HCT116 (cell line): ENCODE results near the gene IBA57. TPM values are rescaled to one million over a fixed set of nuclear protein-coding genes. Genes with fewer than 3 reads are reported as not detected.

Experiments used
- ATAC-seq: fragments of 200-7000 bp; cut with Tn5 transposase; 2 replicates; pipeline ENCODE4 v1.9.1; 2020; ENCODE audit warnings: mild to moderate bottlenecking, moderate library complexity
- BruUV-seq: library from RNA; stranded (reverse); fragments of 400-500 nt; replicated peaks from 2 replicates; lab custom pipeline; 2021; lab: Mats Ljungman, UMichigan
- CTCF ChIA-PET: fragments of 300-600 bp; sonication (Branson Sonifier 250); formaldehyde crosslinking; loops from one replicate; lab custom pipeline; 2021; ENCODE audit warnings: antibody characterized with exemption; lab: Charles Lee
- POLR2A ChIA-PET: fragments of 300-600, 350-600 bp; sonication (Branson Sonifier 250); formaldehyde crosslinking; loops from one replicate; lab custom pipeline; 2021; ENCODE audit warnings: antibody characterized with exemption; lab: Charles Lee
- RAD21 ChIA-PET, 2 experiments: fragments of 300-600 bp; sonication (Branson Sonifier 250); formaldehyde crosslinking; loops; one replicate each; lab custom pipeline; 2023; ENCODE audit warnings: low total read pairs in 2 of 2; ENCODE audit not compliant: uncharacterized antibody in 2 of 2, unreplicated experiment in 2 of 2, low non-redundant PET in 1 of 2; lab: Charles Lee
- DNase-seq: peaks from one replicate; pipeline ENCODE4 v3.0.0-alpha.2; 2010; ENCODE audit warnings: low read depth, low spot score
- H2AFZ ChIP-seq: fragments of 200-600 bp; shearing (Covaris generic), sonication (generic); 2 replicates; pipeline ENCODE4 v1.6.1; 2017; ENCODE audit warnings: low read depth, mixed run types, mixed read lengths, antibody characterized with exemption, low read length; ENCODE audit not compliant: poor library complexity, severe bottlenecking
- H3K27ac ChIP-seq: 2 replicates; pipeline ENCODE4 v1.5.1; 2012; ENCODE audit warnings: low read depth, low read length
- H3K27me3 ChIP-seq: fragments of 200-600 bp; sonication (generic); 2 replicates; pipeline ENCODE4 v1.6.1; 2016; ENCODE audit warnings: mixed run types, low read length, mixed read lengths; ENCODE audit not compliant: insufficient read depth
- H3K36me3 ChIP-seq, 2 experiments: fragments of 200-500 bp in 1 of 2; fragments of 200-600 bp in 1 of 2; sonication (Bioruptor generic) in 1 of 2; sonication (generic) in 1 of 2; 2 replicates each; pipeline versions ENCODE4 v1.5.1 to v1.6.1; 2014 to 2016; ENCODE audit warnings: low read length in 2 of 2, inconsistent platforms in 1 of 2, mixed read lengths in 1 of 2, mixed run types in 1 of 2; ENCODE audit not compliant: insufficient read depth in 2 of 2, control insufficient read depth in 1 of 2
- H3K4me1 ChIP-seq, 2 experiments: fragments of 200-600 bp in 1 of 2; sonication (generic) in 1 of 2; 2 replicates each; pipeline versions ENCODE4 v1.5.1 to v1.6.1; 2012 to 2017; ENCODE audit warnings: low read length in 2 of 2, inconsistent platforms in 1 of 2, mild to moderate bottlenecking in 1 of 2, mixed read lengths in 1 of 2, mixed run types in 1 of 2, moderate library complexity in 1 of 2; ENCODE audit not compliant: insufficient read depth in 2 of 2, control insufficient read depth in 1 of 2
- H3K4me2 ChIP-seq: fragments of 200-600 bp; sonication (generic); 2 replicates; pipeline ENCODE4 v1.6.1; 2017; ENCODE audit warnings: mixed run types, low read length, mixed read lengths
- H3K4me3 ChIP-seq, 2 experiments: fragments of 200-600 bp in 1 of 2; sonication (generic) in 1 of 2; replicated peaks in 1 of 2; 2 replicates each; pipeline ENCODE4 v1.5.1; 2011 to 2016; ENCODE audit warnings: low read length in 2 of 2, control low read depth in 1 of 2, low read depth in 1 of 2, mild to moderate bottlenecking in 1 of 2, mixed read lengths in 1 of 2, mixed run types in 1 of 2
- H3K79me2 ChIP-seq: fragments of 200-600 bp; sonication (generic); 2 replicates; pipeline ENCODE4 v1.6.1; 2017; ENCODE audit warnings: mild to moderate bottlenecking, mixed run types, low read length, moderate library complexity, mixed read lengths; ENCODE audit not compliant: insufficient read depth
- H3K9ac ChIP-seq: fragments of 200-600 bp; sonication (generic); 2 replicates; pipeline ENCODE4 v1.6.1; 2016; ENCODE audit warnings: low read length, mixed read lengths
- H3K9me2 ChIP-seq: fragments of 200-600 bp; sonication (generic), shearing (Covaris generic); 2 replicates; pipeline ENCODE4 v1.6.1; 2017; ENCODE audit warnings: mixed run types, mild to moderate bottlenecking, moderate library complexity; ENCODE audit not compliant: insufficient read depth
- H3K9me3 ChIP-seq, 2 experiments: fragments of 200-500 bp in 1 of 2; fragments of 200-600 bp in 1 of 2; sonication (Bioruptor generic) in 1 of 2; sonication (generic) in 1 of 2; 2 replicates each; pipeline ENCODE4 v1.6.1; 2014 to 2017; ENCODE audit warnings: low read length in 2 of 2, mixed read lengths in 2 of 2, inconsistent platforms in 1 of 2, low read depth in 1 of 2, mild to moderate bottlenecking in 1 of 2, mixed run types in 1 of 2, moderate library complexity in 1 of 2; ENCODE audit not compliant: control insufficient read depth in 1 of 2, insufficient read depth in 1 of 2
- H4K20me1 ChIP-seq: fragments of 200-600 bp; sonication (generic), shearing (Covaris generic); 2 replicates; pipeline ENCODE4 v1.6.1; 2017; ENCODE audit warnings: mixed run types, mild to moderate bottlenecking, moderate library complexity; ENCODE audit not compliant: insufficient read depth
- ATF3 ChIP-seq: IDR thresholded peaks from 2 replicates; pipeline ENCODE4 v1.6.1; 2012
- CTCF ChIP-seq, 3 experiments: fragments of 200-600 bp in 1 of 3; sonication (generic) in 1 of 3; IDR thresholded peaks in 2 of 3; conservative IDR thresholded peaks in 1 of 3; 2 replicates each; pipeline ENCODE4 v1.5.1; 2012 to 2017; ENCODE audit warnings: low read depth in 2 of 3, low read length in 2 of 3, antibody characterized with exemption in 1 of 3, borderline replicate concordance in 1 of 3, control low read depth in 1 of 3, mild to moderate bottlenecking in 1 of 3, mixed read lengths in 1 of 3, mixed run types in 1 of 3, moderate library complexity in 1 of 3; ENCODE audit not compliant: insufficient read depth in 1 of 3
- EZH2 ChIP-seq: fragments of 200-600 bp; sonication (generic); IDR thresholded peaks from 2 replicates; pipeline ENCODE4 v1.6.1; 2017; ENCODE audit warnings: antibody characterized with exemption, mixed run types
- JUND ChIP-seq: IDR thresholded peaks from 2 replicates; pipeline ENCODE4 v1.6.1; 2012
- MAX ChIP-seq: IDR thresholded peaks from 2 replicates; pipeline ENCODE4 v1.6.1; 2012
- POLR2AphosphoS5 ChIP-seq: IDR thresholded peaks from 2 replicates; pipeline ENCODE4 v1.6.1; 2011; ENCODE audit warnings: mild to moderate bottlenecking, low read depth, low read length, moderate library complexity
- RAD21 ChIP-seq: IDR thresholded peaks from 2 replicates; pipeline ENCODE4 v1.6.1; 2012; ENCODE audit warnings: low read depth, mild to moderate bottlenecking
- REST ChIP-seq: IDR thresholded peaks from 2 replicates; pipeline ENCODE4 v1.6.1; 2012; ENCODE audit warnings: low read depth
- SRF ChIP-seq: IDR thresholded peaks from 2 replicates; pipeline ENCODE4 v1.6.1; 2012; ENCODE audit warnings: low read depth
- TCF7L2 ChIP-seq: IDR thresholded peaks from 2 replicates; pipeline ENCODE4 v1.7.0; 2011; ENCODE audit warnings: borderline replicate concordance, inconsistent platforms; ENCODE audit not compliant: insufficient read depth, insufficient read length; ENCODE audit errors: extremely low read depth
- YY1 ChIP-seq: IDR thresholded peaks from 2 replicates; pipeline ENCODE4 v1.6.1; 2011; ENCODE audit warnings: low read length, low read depth, moderate library complexity, mild to moderate bottlenecking; ENCODE audit not compliant: insufficient replicate concordance; ENCODE audit errors: extremely low read depth
- ZFX ChIP-seq: fragments of 450-650 bp; IDR thresholded peaks from 2 replicates; pipeline ENCODE4 v1.6.1; 2017
- intact Hi-C: fragments of 100-400 bp; cut with micrococcal nuclease; formaldehyde crosslinking; loops from 2 replicates; pipeline ENCODE4 v1.10.0; 2022
- total RNA-seq: library from RNA; stranded (reverse); gene quantifications from one replicate; pipeline ENCODE4 v1.2.1, GENCODE V29; 2021; ENCODE audit not compliant: unreplicated experiment

Gene IBA57
- total RNA-seq, 1 experiment from 2014 or later: 11.6 TPM

- intact Hi-C loops: loop anchor here (5.0 kb wide), 1 partner anchor 248 kb away; a partner anchor contains a TSS
- no peaks in the 10 kb centered on the region for H3K9me2 ChIP-seq
- H3K27ac ChIP-seq: peak overlapping the region; percentile 61
These were observed 44.1 kb downstream of the IBA57 start for GRCh38 chr1:228209657-228210056.

GRCh38 chr1:228210076-228210651, 44.6 kb downstream of the IBA57 start:
- Histone ChIP-seq H3K4me2 (peak overlapping the region; percentile 63), H3K9ac (peak overlapping the region; percentile 51), H3K9me2 (no peaks in the 10 kb centered on the region), H4K20me1 (no peaks in the 10 kb centered on the region), H3K9me3 (no peaks in the 10 kb centered on the region), H3K4me3 (no peak overlapping the region), H3K36me3 (no peaks in the 10 kb centered on the region), H3K79me2 (no peaks in the 10 kb centered on the region), H2AFZ (no peak overlapping the region), H3K27me3 (no peaks in the 10 kb centered on the region), H3K4me1 (peaks cover 20 to 35% of the 10 kb centered on the region in 2 experiments), H3K27ac (peak overlapping the region; percentile 61)
- ChIA-PET RAD21 (no interaction called here), CTCF (interaction anchor here (2.2 kb wide), 1 partner anchor 45 kb away, joined by 6 read pairs; the partner anchor contains the start of gene IBA57), POLR2A (no interaction called here)
- intact Hi-C loops: loop anchor here (5.0 kb wide), 1 partner anchor 247 kb away; a partner anchor contains a TSS
- ATAC-seq (peak; percentile 66), DNase-seq (peak; percentile 40)
- no TSS peak for BruUV-seq
- no peak for TF ChIP-seq CTCF (IDR thresholded peaks at IDR 0.05 in 2 of 3, conservative IDR thresholded peaks at IDR 0.05 in 1 of 3; ENCODE audit: borderline replicate concordance in 1 of 3, insufficient read depth in 1 of 3, low read depth in 2 of 3, low read length in 2 of 3)
- TF ChIP-seq ZFX: 0 out of 2 replicates have a peak, but pooled peaks have one; percentile 6
- TF ChIP-seq REST: no peak
- no peak for TF ChIP-seq YY1
- TF ChIP-seq RAD21: no peak
- TF ChIP-seq SRF: no peak
- no peak for TF ChIP-seq EZH2
- TF ChIP-seq POLR2AphosphoS5: peak; percentile 32; the same call in 1 of the 2 replicates
- TF ChIP-seq JUND: no peak
- no peak for TF ChIP-seq TCF7L2

More at GRCh38 chr1:228209657-228210056, 44.1 kb downstream of the IBA57 start:
- ChIA-PET POLR2A (no interaction called here), RAD21 (no interaction called here)
- no peak overlapping the region for H2AFZ ChIP-seq
- ATAC-seq (peak; percentile 20), DNase-seq (no peak)
- H3K4me2 ChIP-seq: peak overlapping the region; percentile 63
- H3K27me3 ChIP-seq: no peaks in the 10 kb centered on the region
- no peaks in the 10 kb centered on the region for H3K9me3 ChIP-seq
- H3K36me3 ChIP-seq: no peaks in the 10 kb centered on the region
- peaks cover 20 to 35% of the 10 kb centered on the region in 2 experiments for H3K4me1 ChIP-seq
- H4K20me1 ChIP-seq: no peaks in the 10 kb centered on the region
- TF ChIP-seq MAX: peak; percentile 25; the same call in 1 of the 2 replicates
- no peak for TF ChIP-seq ATF3
- TF ChIP-seq, all 23 proteins: peak for 1
- no peak overlapping the region for H3K4me3 ChIP-seq
- no peaks in the 10 kb centered on the region for H3K79me2 ChIP-seq
- BruUV-seq: no TSS peak
- peak overlapping the region; percentile 51 for H3K9ac ChIP-seq
- CTCF ChIA-PET: interaction anchor here (2.2 kb wide), 1 partner anchor 44 kb away, joined by 6 read pairs; the partner anchor contains the start of gene IBA57
